Sigmoid colon (tissue), 7 donors: ENCODE data around the gene SREBF2. TPM values are rescaled to one million over a fixed set of nuclear protein-coding genes. Genes with fewer than 3 reads are reported as not detected.
A peak's percentile ranks its signal among the peaks of the same experiment; 100 is the strongest.

Experiments
- DNase-seq: peaks from one replicate; pipeline ENCODE4 v3.0.0-alpha.2; 2019
- H3K27ac ChIP-seq, 4 donors: fragments of 200-600 bp; sonication (generic); one replicate each; pipeline ENCODE4 v1.5.1; 2016 to 2019; ENCODE audit warnings: mild to moderate bottlenecking in 1 of 4
- H3K27me3 ChIP-seq, 3 donors: fragments of 200-600 bp; sonication (generic); one replicate each; pipeline ENCODE4 v1.5.1; 2019; ENCODE audit warnings: mild to moderate bottlenecking in 1 of 3
- H3K36me3 ChIP-seq, 4 donors: fragments of 200-600 bp; sonication (generic); one replicate each; pipeline ENCODE4 v1.5.1; 2016 to 2019
- H3K4me1 ChIP-seq, 4 donors: fragments of 200-600 bp; sonication (generic); one replicate each; pipeline ENCODE4 v1.5.1; 2017 to 2019
- H3K4me3 ChIP-seq, 4 donors: fragments of 200-600 bp; sonication (generic); one replicate each; pipeline ENCODE4 v1.5.1; 2017 to 2019; ENCODE audit warnings: mild to moderate bottlenecking in 2 of 4, moderate library complexity in 1 of 4
- H3K9me3 ChIP-seq, 4 donors: fragments of 200-600 bp in 3 of 4; sonication (generic) in 3 of 4; one replicate each; pipeline versions ENCODE4 v1.5.1 to v1.6.1; 2013 to 2019
- CTCF ChIP-seq, 4 experiments: fragments of 450-650 bp in 3 of 4; fragments of 200-600 bp in 1 of 4; IDR thresholded peaks; one replicate each; pipeline ENCODE4 v1.5.1; 2016 to 2019; ENCODE audit warnings: antibody characterized with exemption in 4 of 4, mild to moderate bottlenecking in 3 of 4, moderate library complexity in 2 of 4
- EP300 ChIP-seq, 4 donors: sonication (generic); formaldehyde crosslinking; IDR thresholded peaks; one replicate each; pipeline ENCODE4 v1.6.1; 2017; ENCODE audit warnings: antibody characterized with exemption in 4 of 4
- POLR2A ChIP-seq, 2 donors: fragments of 450-650 bp; IDR thresholded peaks; one replicate each; pipeline ENCODE4 v1.6.1; 2016; ENCODE audit warnings: antibody characterized with exemption in 2 of 2, mild to moderate bottlenecking in 2 of 2, moderate library complexity in 2 of 2
- POLR2AphosphoS5 ChIP-seq, 4 donors: sonication (generic); formaldehyde crosslinking; IDR thresholded peaks; one replicate each; pipeline ENCODE4 v1.6.1; 2017; ENCODE audit warnings: antibody characterized with exemption in 4 of 4
- WGBS, 2 donors: extraction: QIAGEN DNeasy Blood & Tissue Kit; methylation state at CpG; one replicate each; pipeline ENCODE4 v1.1.7; 2013; 5-methylcytosine and 5-hydroxymethylcytosine counted together
- intact Hi-C: fragments of 100-400 bp; cut with DNase I; formaldehyde crosslinking; loops from one replicate; pipeline ENCODE4 v1.15.1; 2023
- polyA plus RNA-seq, 3 donors: library from polyadenylated mRNA; stranded (reverse); fragments of 200-250 nt; gene quantifications; one replicate each; pipeline ENCODE4 v1.2.3, GENCODE V29; 2013
- total RNA-seq, 4 donors: library from RNA; depleted of rRNA; stranded (reverse); fragments of >200 nt; gene quantifications; one replicate each; pipeline ENCODE4 v1.1.0, GENCODE V29; 2016
- donor health status: healthy with polysubstance abuse.
- donor health status: Bipolar disorder and iron deficiency.
- donor health status: healthy.

The SREBF2 gene
- total and polyA plus RNA-seq, 7 donors = 13.8 to 132 (median 25.3) TPM

GRCh38 chr22:41827671-41828070 is 5.2 kb upstream of the SREBF2 start:
- intact Hi-C loops = no loop called here
- Histone ChIP-seq H3K9me3 (no peaks in the 10 kb centered on the region), H3K4me1 (peaks cover 0 to 18% (median 4%) of the 10 kb centered on the region in 4 donors), H3K27me3 (no peaks in the 10 kb centered on the region), H3K4me3 (no peak overlapping the region), H3K36me3 (no peaks in the 10 kb centered on the region), H3K27ac (no peak overlapping the region)
- no peak for DNase-seq
- TF ChIP-seq CTCF (IDR thresholded peaks at IDR 0.05) = no peak
- no peak for TF ChIP-seq POLR2AphosphoS5 (IDR thresholded peaks at IDR 0.05)
- TF ChIP-seq POLR2A (IDR thresholded peaks at IDR 0.05) = no peak
- no peak for TF ChIP-seq EP300 (IDR thresholded peaks at IDR 0.05)
- 86 to 89% methylated on average over 6 of the region's 6 CpGs for WGBS, 2 donors

GRCh38 chr22:41828516-41828915 is 4.4 kb upstream of the SREBF2 start:
- no peak overlapping the region for H3K27ac ChIP-seq
- TF ChIP-seq CTCF (IDR thresholded peaks at IDR 0.05) = no peak
- no peak for TF ChIP-seq POLR2AphosphoS5 (IDR thresholded peaks at IDR 0.05)
- no peak for TF ChIP-seq EP300 (IDR thresholded peaks at IDR 0.05)
- TF ChIP-seq POLR2A (IDR thresholded peaks at IDR 0.05) = peak in 1 of 2 donors; percentile 9
- H3K4me1 ChIP-seq = peaks cover 0 to 18% (median 4%) of the 10 kb centered on the region in 4 donors
- 30 to 79% methylated on average over 4 of the region's 4 CpGs for WGBS, 2 donors
- H3K9me3 ChIP-seq = no peaks in the 10 kb centered on the region
- H3K4me3 ChIP-seq = no peak overlapping the region
- no peaks in the 10 kb centered on the region for H3K36me3 ChIP-seq
- intact Hi-C loops = no loop called here
- DNase-seq = no peak
- H3K27me3 ChIP-seq = no peaks in the 10 kb centered on the region

- no peaks in the 10 kb centered on the region for H3K36me3 ChIP-seq
- no peak overlapping the region for H3K4me3 ChIP-seq
- DNase-seq = no peak
- H3K27ac ChIP-seq = no peak overlapping the region
- no peaks in the 10 kb centered on the region for H3K9me3 ChIP-seq
- intact Hi-C loops = loop anchor here (5.0 kb wide), 1 partner anchor 133 kb away; the partner anchor contains the start of gene MEI1
- H3K4me1 ChIP-seq = peaks cover 0 to 31% (median 17%) of the 10 kb centered on the region in 4 donors
- TF ChIP-seq EP300 (IDR thresholded peaks at IDR 0.05) = no peak
- WGBS, 2 donors = 96 to 98% methylated on average over 3 of the region's 3 CpGs
- no peaks in the 10 kb centered on the region for H3K27me3 ChIP-seq
Observed at GRCh38 chr22:41830174-41830573, 2.7 kb upstream of the SREBF2 start.

GRCh38 chr22:41831383-41831782 is 1.5 kb upstream of the SREBF2 start:
- peaks cover 0 to 10% (median 0%) of the 10 kb centered on the region in 4 donors for H3K36me3 ChIP-seq
- H3K4me1 ChIP-seq = peaks cover 0 to 29% (median 17%) of the 10 kb centered on the region in 4 donors
- intact Hi-C loops = loop anchor here (5.0 kb wide), 1 partner anchor 134 kb away; the partner anchor contains the start of gene MEI1
- H3K4me3 ChIP-seq = no peak overlapping the region
- no peaks in the 10 kb centered on the region for H3K27me3 ChIP-seq
- DNase-seq = no peak
- no peak for TF ChIP-seq EP300 (IDR thresholded peaks at IDR 0.05)
- TF ChIP-seq POLR2AphosphoS5 (IDR thresholded peaks at IDR 0.05) = no peak
- TF ChIP-seq CTCF (IDR thresholded peaks at IDR 0.05) = no peak
- peak overlapping the region in 3 of 4 donors; percentile 90 to 97 (median 92) for H3K27ac ChIP-seq
- H3K9me3 ChIP-seq = no peaks in the 10 kb centered on the region
- 71 to 80% methylated on average over 6 of the region's 6 CpGs for WGBS, 2 donors

GRCh38 chr22:41831828-41832552 is 915 bp upstream of the SREBF2 start:
- WGBS, 2 donors = 4 to 12% methylated on average over 17 of the region's 17 CpGs
- Histone ChIP-seq H3K27ac (peak overlapping the region; percentile 90 to 97 (median 92)), H3K9me3 (no peaks in the 10 kb centered on the region), H3K4me3 (peak overlapping the region; percentile 70 to 98 (median 95)), H3K27me3 (no peaks in the 10 kb centered on the region), H3K4me1 (peaks cover 0 to 26% (median 17%) of the 10 kb centered on the region in 4 donors), H3K36me3 (peaks cover 0 to 17% (median 0%) of the 10 kb centered on the region in 4 donors)
- intact Hi-C loops = loop anchor here (2.0 to 5.0 kb wide), 3 partner anchors 31 to 135 kb away; partner anchors contain the start of genes CCDC134, CENPM and MEI1
- no peak for DNase-seq
- TF ChIP-seq CTCF (IDR thresholded peaks at IDR 0.05) (no peak), POLR2A (IDR thresholded peaks at IDR 0.05) (no peak), POLR2AphosphoS5 (IDR thresholded peaks at IDR 0.05) (no peak), EP300 (IDR thresholded peaks at IDR 0.05) (no peak)
